Lung (tissue), 12 donors: Measurements from ENCODE around the gene CD48. TPM values are rescaled to one million over a fixed set of nuclear protein-coding genes. Genes with fewer than 3 reads are reported as not detected.

ENCODE experiments used
- ATAC-seq: fragments of 200-7000 bp; cut with Tn5 transposase; one replicate; pipeline ENCODE4 v1.9.1; 2020; ENCODE audit warnings: moderate number of reproducible peaks; ENCODE audit not compliant: insufficient read depth, low FRiP score
- DNase-seq, 3 donors: peaks; one replicate each; pipeline ENCODE4 v3.0.0-alpha.2; 2013 to 2017
- H3K27ac ChIP-seq, 2 donors: one replicate each; pipeline ENCODE4 v1.5.1; 2013; ENCODE audit warnings: mild to moderate bottlenecking in 2 of 2, moderate library complexity in 2 of 2, control low read depth in 1 of 2, inconsistent platforms in 1 of 2, low read depth in 1 of 2, low read length in 1 of 2
- H3K27me3 ChIP-seq, 3 donors: one replicate each; pipeline ENCODE4 v1.5.1; 2013; ENCODE audit warnings: low read length in 2 of 3; ENCODE audit not compliant: control insufficient read depth in 3 of 3, insufficient read depth in 3 of 3
- H3K36me3 ChIP-seq, 4 donors: one replicate each; pipeline ENCODE4 v1.5.1; 2013; ENCODE audit warnings: low read length in 4 of 4, mild to moderate bottlenecking in 1 of 4, moderate library complexity in 1 of 4; ENCODE audit not compliant: control insufficient read depth in 4 of 4, insufficient read depth in 4 of 4
- H3K4me1 ChIP-seq, 5 donors: one replicate each; pipeline ENCODE4 v1.5.1; 2013; ENCODE audit warnings: low read length in 5 of 5, mild to moderate bottlenecking in 2 of 5, moderate library complexity in 1 of 5; ENCODE audit not compliant: control insufficient read depth in 5 of 5, insufficient read depth in 5 of 5
- H3K4me3 ChIP-seq: one replicate; pipeline ENCODE4 v1.5.1; 2013; ENCODE audit warnings: mild to moderate bottlenecking, control low read depth, moderate library complexity
- H3K9ac ChIP-seq, 2 donors: one replicate each; pipeline ENCODE4 v1.5.1; 2013; ENCODE audit warnings: low read length in 2 of 2, control low read depth in 1 of 2; ENCODE audit not compliant: insufficient read depth in 1 of 2
- H3K9me3 ChIP-seq, 4 donors: one replicate each; pipeline ENCODE4 v1.5.1; 2013; ENCODE audit warnings: low read length in 3 of 4, mild to moderate bottlenecking in 1 of 4, moderate library complexity in 1 of 4; ENCODE audit not compliant: control insufficient read depth in 4 of 4, insufficient read depth in 3 of 4
- CTCF ChIP-seq: IDR thresholded peaks from 2 replicates; pipeline ENCODE4 v1.5.1; 2012; ENCODE audit warnings: mild to moderate bottlenecking; ENCODE audit errors: control extremely low read depth, extremely low read depth
- WGBS, 2 donors: extraction: QIAGEN DNeasy Blood & Tissue Kit; methylation state at CpG; one replicate each; pipeline ENCODE4 v1.1.7; 2013; 5-methylcytosine and 5-hydroxymethylcytosine counted together
- polyA plus RNA-seq, 2 donors: library from polyadenylated mRNA; stranded (reverse); fragments of 200-250 nt; gene quantifications; one replicate each; pipeline ENCODE4 v1.2.1, GENCODE V29; 2013
- total RNA-seq, 2 donors: library from RNA; depleted of rRNA in 1 of 2; stranded (reverse); fragments of >200 nt in 1 of 2; gene quantifications; one replicate each; pipeline ENCODE4 v1.2.1, GENCODE V29; 2014 to 2021
- donor health status: control.
- donor health status: control.
- donor health status: Bipolar disorder and iron deficiency.
- donor health status: healthy.
- donor health status: DM: yes; HTN: yes; CAD: no.

The CD48 gene
- total and polyA plus RNA-seq, 4 donors = 16.4 to 126 (median 25.6) TPM

- Histone ChIP-seq H3K9me3 (no peaks in the 10 kb centered on the region), H3K4me3 (no peak overlapping the region), H3K4me1 (peaks cover 0 to 2% (median 0%) of the 10 kb centered on the region in 5 donors), H3K36me3 (no peaks in the 10 kb centered on the region), H3K27me3 (no peaks in the 10 kb centered on the region), H3K9ac (no peak overlapping the region), H3K27ac (no peak overlapping the region)
- ATAC-seq = no peak
- no peak for TF ChIP-seq CTCF
- no peak for DNase-seq
- WGBS, 2 donors = 88 to 91% methylated on average over 2 of the region's 2 CpGs
Measured at GRCh38 chr1:160658814-160659193, 52.8 kb downstream of the CD48 start.

- no peak overlapping the region for H3K9ac ChIP-seq
- TF ChIP-seq CTCF = no peak
- no peak overlapping the region for H3K4me3 ChIP-seq
- H3K27ac ChIP-seq = no peak overlapping the region
- no peaks in the 10 kb centered on the region for H3K27me3 ChIP-seq
- no peak for DNase-seq
- H3K9me3 ChIP-seq = no peaks in the 10 kb centered on the region
- peaks cover 0 to 2% (median 0%) of the 10 kb centered on the region in 5 donors for H3K4me1 ChIP-seq
- H3K36me3 ChIP-seq = no peaks in the 10 kb centered on the region
- WGBS, 2 donors = 79 to 86% methylated on average over 8 of the region's 8 CpGs
- ATAC-seq = no peak
Measured at GRCh38 chr1:160658162-160658813, 53.3 kb downstream of the CD48 start.

GRCh38 chr1:160657250-160657781 is 54.3 kb downstream of the CD48 start:
- TF ChIP-seq CTCF = no peak
- Histone ChIP-seq H3K36me3 (no peaks in the 10 kb centered on the region), H3K27me3 (no peaks in the 10 kb centered on the region), H3K9ac (no peak overlapping the region), H3K27ac (no peak overlapping the region), H3K4me1 (peaks cover 0 to 4% (median 0%) of the 10 kb centered on the region in 5 donors), H3K9me3 (no peaks in the 10 kb centered on the region), H3K4me3 (no peak overlapping the region)
- no peak for DNase-seq
- 41 to 64% methylated on average over 5 of the region's 5 CpGs for WGBS, 2 donors
- ATAC-seq = no peak
